RWPE2 (cell line): Measurements from ENCODE around the gene NOD2.

ENCODE experiments used
- ATAC-seq: fragments of 200-7000 bp; cut with Tn5 transposase; 3 replicates; pipeline ENCODE4 v1.9.1; 2021; ENCODE audit warnings: low read depth
- DNase-seq: peaks from one replicate; pipeline ENCODE4 v3.0.0-alpha.2; 2020; ENCODE audit warnings: low spot score
- H3K27ac ChIP-seq: fragments of 450-650 bp; 2 replicates; pipeline ENCODE4 v1.5.1; 2017; ENCODE audit warnings: mild to moderate bottlenecking; ENCODE audit not compliant: poor library complexity, severe bottlenecking
- H3K27me3 ChIP-seq: fragments of 250-450 bp; sonication (Bioruptor Pico); 2 replicates; pipeline ENCODE4 v1.5.1; 2021; ENCODE audit warnings: mild to moderate bottlenecking, moderate library complexity; ENCODE audit not compliant: insufficient read depth, poor library complexity, severe bottlenecking
- H3K36me3 ChIP-seq: fragments of 250-450 bp; sonication (Bioruptor Pico); 2 replicates; pipeline ENCODE4 v1.5.1; 2020; ENCODE audit warnings: low read depth, mild to moderate bottlenecking, moderate library complexity
- H3K4me1 ChIP-seq: fragments of 250-450 bp; sonication (Bioruptor Pico); 2 replicates; pipeline ENCODE4 v1.5.1; 2021; ENCODE audit warnings: mild to moderate bottlenecking, moderate library complexity; ENCODE audit not compliant: insufficient read depth, poor library complexity, severe bottlenecking
- H3K4me3 ChIP-seq: fragments of 250-450 bp; sonication (Bioruptor Pico); 2 replicates; pipeline ENCODE4 v1.5.1; 2021; ENCODE audit warnings: mild to moderate bottlenecking, moderate library complexity; ENCODE audit not compliant: severe bottlenecking
- H3K9me3 ChIP-seq: fragments of 250-450 bp; sonication (Bioruptor Pico); 2 replicates; pipeline ENCODE4 v1.5.1; 2021; ENCODE audit warnings: mild to moderate bottlenecking, moderate library complexity; ENCODE audit not compliant: severe bottlenecking
- CTCF ChIP-seq: fragments of 450-650 bp; IDR thresholded peaks from one replicate; pipeline ENCODE4 v1.5.1; 2017; ENCODE audit warnings: mild to moderate bottlenecking, moderate library complexity; ENCODE audit not compliant: poor library complexity, severe bottlenecking

The NOD2 gene

GRCh38 chr16:50765260-50765659, 71.9 kb downstream of the NOD2 start:
- ATAC-seq (no peak), DNase-seq (no peak)
- Histone ChIP-seq H3K9me3 (peaks cover 7% of the 10 kb centered on the region), H3K4me1 (peaks cover 17% of the 10 kb centered on the region), H3K27ac (no peak overlapping the region), H3K27me3 (no peaks in the 10 kb centered on the region), H3K4me3 (no peak overlapping the region), H3K36me3 (peaks cover 13% of the 10 kb centered on the region; the same call in 1 of the 2 replicates)
- TF ChIP-seq CTCF: no peak

GRCh38 chr16:50765861-50766260, 72.5 kb downstream of the NOD2 start:
- TF ChIP-seq CTCF: no peak
- Histone ChIP-seq H3K9me3 (peaks cover 7% of the 10 kb centered on the region), H3K36me3 (peaks cover 13% of the 10 kb centered on the region; the same call in 1 of the 2 replicates), H3K4me3 (no peak overlapping the region), H3K27ac (no peak overlapping the region), H3K27me3 (no peaks in the 10 kb centered on the region), H3K4me1 (peaks cover 17% of the 10 kb centered on the region)
- ATAC-seq (no peak), DNase-seq (no peak)

- Histone ChIP-seq H3K9me3 (peaks cover 7% of the 10 kb centered on the region), H3K36me3 (peaks cover 13% of the 10 kb centered on the region; the same call in 1 of the 2 replicates), H3K27me3 (no peaks in the 10 kb centered on the region), H3K4me3 (no peak overlapping the region), H3K27ac (no peak overlapping the region), H3K4me1 (peaks cover 17% of the 10 kb centered on the region)
- DNase-seq: no peak
- no peak for TF ChIP-seq CTCF
- ATAC-seq: no peak
These were observed 73.8 kb downstream of the NOD2 start for GRCh38 chr16:50767197-50767596.

- DNase-seq (no peak), ATAC-seq (no peak)
- no peak overlapping the region for H3K27ac ChIP-seq
- no peak overlapping the region for H3K4me3 ChIP-seq
- H3K4me1 ChIP-seq: no peaks in the 10 kb centered on the region
- no peaks in the 10 kb centered on the region for H3K27me3 ChIP-seq
- H3K9me3 ChIP-seq: no peaks in the 10 kb centered on the region
- peaks cover 7% of the 10 kb centered on the region; the same call in 1 of the 2 replicates for H3K36me3 ChIP-seq
- no peak for TF ChIP-seq CTCF
These were observed 78.0 kb downstream of the NOD2 start for GRCh38 chr16:50771366-50771765.

- H3K27me3 ChIP-seq: no peaks in the 10 kb centered on the region
- H3K36me3 ChIP-seq: 0 out of 2 replicates have a peak, but pooled peaks cover 8% of the 10 kb centered on the region
- no peak for ATAC-seq
- no peak for DNase-seq
- no peaks in the 10 kb centered on the region for H3K9me3 ChIP-seq
- H3K4me1 ChIP-seq: no peaks in the 10 kb centered on the region
- H3K27ac ChIP-seq: no peak overlapping the region
- no peak for TF ChIP-seq CTCF
- H3K4me3 ChIP-seq: no peak overlapping the region
These were observed 81.0 kb downstream of the NOD2 start for GRCh38 chr16:50774405-50774804.
